Activated CD8-positive, alpha-beta T cell treated with anti-CD3 and anti-CD28 coated beads for 36 hours (primary cell): ENCODE data around the gene SRD5A1. TPM values are rescaled to one million over a fixed set of nuclear protein-coding genes. Genes with fewer than 3 reads are reported as not detected.

ENCODE experiments used
- ATAC-seq: fragments of 200-7000 bp; cut with Tn5 transposase; one replicate; pipeline ENCODE4 v1.10.0; 2021; ENCODE audit warnings: mild to moderate bottlenecking, moderate library complexity
- CTCF ChIA-PET: fragments of 350-600 bp; sonication (Branson Sonifier 250); formaldehyde crosslinking; loops from one replicate; lab custom pipeline; 2021; ENCODE audit warnings: antibody characterized with exemption; lab: Charles Lee
- POLR2A ChIA-PET: fragments of 350-600 bp; sonication (Branson Sonifier 250); formaldehyde crosslinking; loops from one replicate; lab custom pipeline; 2021; ENCODE audit warnings: antibody characterized with exemption; lab: Charles Lee
- DNase-seq: peaks from one replicate; pipeline ENCODE4 v3.0.0-alpha.2; 2020
- H3K27ac Mint-ChIP-seq: one replicate; pipeline ENCODE4 v1.8.0; 2021; ENCODE audit warnings: mild to moderate bottlenecking, mixed read lengths
- H3K27me3 Mint-ChIP-seq: one replicate; pipeline ENCODE4 v1.8.0; 2021; ENCODE audit warnings: mixed read lengths
- H3K36me3 Mint-ChIP-seq: one replicate; pipeline ENCODE4 v1.8.0; 2021; ENCODE audit warnings: low read depth, mixed read lengths
- H3K4me1 Mint-ChIP-seq: one replicate; pipeline ENCODE4 v1.8.0; 2021; ENCODE audit warnings: low read depth, mixed read lengths
- H3K4me3 Mint-ChIP-seq: one replicate; pipeline ENCODE4 v1.8.0; 2021; ENCODE audit warnings: mild to moderate bottlenecking, moderate library complexity, mixed read lengths
- H3K9me3 Mint-ChIP-seq: one replicate; pipeline ENCODE4 v1.8.0; 2021; ENCODE audit warnings: mixed read lengths
- CTCF ChIP-seq: fragments of 200-600 bp; IDR thresholded peaks from one replicate; pipeline ENCODE4 v1.8.0; 2022; ENCODE audit warnings: antibody characterized with exemption, mild to moderate bottlenecking
- intact Hi-C: fragments of 100-400 bp; cut with micrococcal nuclease; formaldehyde crosslinking; loops from one replicate; pipeline ENCODE4 v1.10.0; 2022
- total RNA-seq, 2 experiments: library from RNA; stranded (reverse); gene quantifications; one replicate each; pipeline ENCODE4 v1.2.3, GENCODE V29; 2021

SRD5A1 gene
- total RNA-seq, 2 experiments from 2014 or later = 10.6 to 12.4 TPM

- no peak for TF ChIP-seq CTCF
- DNase-seq = peak; percentile 38
- no peaks in the 10 kb centered on the region for H3K27me3 Mint-ChIP-seq
Measured at GRCh38 chr5:6632324-6632887, 834 bp upstream of the SRD5A1 start.

GRCh38 chr5:6633469-6634245 lies 417 bp downstream of the SRD5A1 start:
- CTCF ChIA-PET = interaction anchor here (0.9 to 4.0 kb wide), 4 partner anchors 15 to 111 kb away, joined by 3 to 26 read pairs (median 3); no protein-coding TSS in a partner anchor
- H3K9me3 Mint-ChIP-seq = no peaks in the 10 kb centered on the region

More at GRCh38 chr5:6632324-6632887, 834 bp upstream of the SRD5A1 start:
- Mint-ChIP-seq H3K27ac (peak overlapping the region; percentile 98), H3K9me3 (no peaks in the 10 kb centered on the region), H3K4me1 (peaks cover 45% of the 10 kb centered on the region), H3K4me3 (peak overlapping the region; percentile 99), H3K36me3 (peaks cover 44% of the 10 kb centered on the region)
- ChIA-PET CTCF (interaction anchor here (0.9 to 4.0 kb wide), 5 partner anchors 14 to 112 kb away, joined by 3 to 26 read pairs (median 3); no protein-coding TSS in a partner anchor), POLR2A (interaction anchor here (0.6 to 3.1 kb wide), 11 partner anchors 8 to 113 kb away, joined by 3 to 22 read pairs (median 6); partner anchors contain the start of gene TENT4A)
- peak; percentile 1 for ATAC-seq
- intact Hi-C loops = loop anchor here (5.0 kb wide), 1 partner anchor 80 kb away; the partner anchor contains the start of gene TENT4A

GRCh38 chr5:6634306-6634705 lies 1.1 kb downstream of the SRD5A1 start:
- DNase-seq = no peak
- no peak for ATAC-seq
- ChIA-PET CTCF (interaction anchor here (1.1 to 4.0 kb wide), 2 partner anchors 101 to 110 kb away, joined by 3 to 26 read pairs; no protein-coding TSS in a partner anchor), POLR2A (interaction anchor here (2.3 kb wide), 1 partner anchor 83 kb away, joined by 10 read pairs; no protein-coding TSS in a partner anchor)
- intact Hi-C loops = loop anchor here (5.0 kb wide), 1 partner anchor 78 kb away; the partner anchor contains the start of gene TENT4A
- TF ChIP-seq CTCF = no peak
- no peak overlapping the region for H3K27ac Mint-ChIP-seq
- peak overlapping the region; percentile 99 for H3K4me3 Mint-ChIP-seq
- H3K9me3 Mint-ChIP-seq = no peaks in the 10 kb centered on the region
- H3K27me3 Mint-ChIP-seq = no peaks in the 10 kb centered on the region
- peaks cover 32% of the 10 kb centered on the region for H3K36me3 Mint-ChIP-seq
- H3K4me1 Mint-ChIP-seq = peaks cover 33% of the 10 kb centered on the region

More at GRCh38 chr5:6633469-6634245, 417 bp downstream of the SRD5A1 start:
- ATAC-seq = peak; percentile 58
- Mint-ChIP-seq H3K27me3 (no peaks in the 10 kb centered on the region), H3K36me3 (peaks cover 37% of the 10 kb centered on the region), H3K4me3 (peak overlapping the region; percentile 99), H3K4me1 (peaks cover 39% of the 10 kb centered on the region), H3K27ac (peak overlapping the region; percentile 57)
- intact Hi-C loops = loop anchor here (5.0 kb wide), 1 partner anchor 79 kb away; the partner anchor contains the start of gene TENT4A
- POLR2A ChIA-PET = interaction anchor here (1.1 to 3.1 kb wide), 8 partner anchors 9 to 112 kb away, joined by 3 to 22 read pairs (median 7); partner anchors contain the start of gene TENT4A
- DNase-seq = peak; percentile 58
- no peak for TF ChIP-seq CTCF

- intact Hi-C loops = loop anchor here (5.0 kb wide), 1 partner anchor 77 kb away; the partner anchor contains the start of gene TENT4A
- no peak for DNase-seq
- TF ChIP-seq CTCF = no peak
- H3K27ac Mint-ChIP-seq = no peak overlapping the region
- POLR2A ChIA-PET = interaction anchor here (1.1 to 2.3 kb wide), 2 partner anchors 9 to 82 kb away, joined by 3 to 10 read pairs; no protein-coding TSS in a partner anchor
- CTCF ChIA-PET = interaction anchor here (1.1 to 4.0 kb wide), 2 partner anchors 101 to 110 kb away, joined by 3 to 26 read pairs; no protein-coding TSS in a partner anchor
- H3K27me3 Mint-ChIP-seq = no peaks in the 10 kb centered on the region
- peak overlapping the region; percentile 99 for H3K4me3 Mint-ChIP-seq
- H3K36me3 Mint-ChIP-seq = peaks cover 26% of the 10 kb centered on the region
- peaks cover 27% of the 10 kb centered on the region for H3K4me1 Mint-ChIP-seq
- no peak for ATAC-seq
- H3K9me3 Mint-ChIP-seq = no peaks in the 10 kb centered on the region
Measured at GRCh38 chr5:6634788-6635430, 1.7 kb downstream of the SRD5A1 start.
